Activated naive CD8-positive, alpha-beta T cell treated with anti-CD3 and anti-CD28 coated beads, Interleukin-2, amount 10 ng/mL, durations not matched to agents 7 days and 5 days (primary cell): ENCODE results near the gene GRM5. TPM values are rescaled to one million over a fixed set of nuclear protein-coding genes. Genes with fewer than 3 reads are reported as not detected.
"Not testable (repeated sequence)": the region's sequence is repeated elsewhere in the genome, so short reads cannot be mapped to it uniquely, and the experiment has no call there.

Experiments
- ATAC-seq: fragments of 150-1000 bp; cut with Tn5 transposase; one replicate; pipeline ENCODE4 v1.10.0; 2021; ENCODE audit warnings: low read depth, moderate library complexity
- POLR2A ChIA-PET: fragments of 350-600 bp; sonication (Branson Sonifier 250); formaldehyde crosslinking; loops from one replicate; lab custom pipeline; 2021; ENCODE audit warnings: antibody characterized with exemption; lab: Charles Lee
- DNase-seq: peaks from one replicate; pipeline ENCODE4 v3.0.0; 2021
- H3K27ac Mint-ChIP-seq: one replicate; pipeline ENCODE4 v1.8.0; 2022; ENCODE audit warnings: mild to moderate bottlenecking, mixed read lengths
- H3K27me3 Mint-ChIP-seq: one replicate; pipeline ENCODE4 v1.8.0; 2022; ENCODE audit warnings: mild to moderate bottlenecking, moderate library complexity, mixed read lengths
- H3K36me3 Mint-ChIP-seq: one replicate; pipeline ENCODE4 v1.8.0; 2021; ENCODE audit warnings: mild to moderate bottlenecking, mixed read lengths
- H3K4me1 Mint-ChIP-seq: one replicate; pipeline ENCODE4 v1.8.0; 2021; ENCODE audit warnings: mixed read lengths
- H3K4me3 Mint-ChIP-seq: one replicate; pipeline ENCODE4 v1.8.0; 2022; ENCODE audit warnings: mild to moderate bottlenecking, moderate library complexity, mixed read lengths
- H3K9me3 Mint-ChIP-seq: one replicate; pipeline ENCODE4 v1.8.0; 2021; ENCODE audit warnings: mixed read lengths
- total RNA-seq, 2 experiments: library from RNA; stranded (reverse); gene quantifications; one replicate each; pipeline ENCODE4 v1.2.3, GENCODE V29; 2021

Gene GRM5
- not detected for total RNA-seq

DNA sequence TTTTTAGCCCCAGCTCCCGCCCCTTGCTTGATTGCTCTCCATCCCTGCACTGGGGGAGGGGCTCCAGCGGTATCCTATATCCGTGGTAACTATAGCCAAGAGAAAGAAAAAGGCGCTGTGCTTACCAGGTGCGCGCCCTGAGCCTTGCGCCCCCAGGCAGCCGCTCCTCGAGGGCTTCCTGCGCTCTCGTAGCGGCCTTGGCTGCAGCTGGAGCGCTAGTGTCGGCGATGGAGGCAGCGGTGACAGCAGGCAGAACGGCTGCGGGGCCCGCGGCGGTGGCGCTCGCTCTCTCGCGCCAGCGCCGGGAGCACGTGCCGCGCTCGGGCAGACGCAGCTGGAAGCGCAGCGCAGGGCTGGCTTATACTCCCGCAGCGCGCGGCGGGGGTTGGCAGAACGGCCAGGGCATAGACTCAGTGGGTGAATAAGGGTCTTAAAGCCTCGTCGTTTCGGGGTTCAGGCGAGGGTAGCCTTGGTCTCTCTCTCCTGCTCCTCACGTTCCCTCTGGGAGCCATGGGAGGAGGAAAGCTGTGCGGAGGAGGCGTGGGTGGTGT, at the start of gene GRM5:
Gene GRM5, minus strand, starts transcription at position 332 of the 551 bp plus-strand sequence. CDS start 18,110 bp downstream, outside the sequence.
- ATAC-seq, POLR2A ChIA-PET, DNase-seq, H3K27ac Mint-ChIP-seq, H3K4me1 Mint-ChIP-seq, H3K4me3 Mint-ChIP-seq, H3K36me3 Mint-ChIP-seq, H3K9me3 Mint-ChIP-seq: not testable (repeated sequence)
- H3K27me3 Mint-ChIP-seq, result peaks cover 48% of the 10 kb centered on the region

DNA sequence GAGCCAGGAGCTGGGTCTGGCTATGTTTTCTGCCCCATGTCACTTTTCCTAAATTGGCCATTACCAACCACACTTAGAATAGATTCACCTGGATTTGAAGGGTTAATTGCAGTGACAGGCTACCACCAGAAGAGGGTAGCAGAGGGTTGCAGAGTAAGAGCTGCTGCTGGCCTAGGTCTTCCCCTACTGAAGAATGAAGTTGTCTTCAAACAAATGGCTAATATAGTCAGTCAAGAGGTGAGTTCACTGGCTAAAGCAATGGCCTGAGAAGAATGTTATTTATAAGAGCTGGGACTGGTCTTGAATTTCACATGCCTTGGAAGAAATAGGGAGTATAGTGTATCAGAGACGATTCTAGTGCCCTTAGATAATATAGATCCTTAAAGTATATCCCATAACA, 32.2 kb upstream of the GRM5 start:
- H3K4me3 Mint-ChIP-seq, H3K27ac Mint-ChIP-seq, H3K4me1 Mint-ChIP-seq, DNase-seq, H3K27me3 Mint-ChIP-seq, ATAC-seq, H3K36me3 Mint-ChIP-seq, H3K9me3 Mint-ChIP-seq, POLR2A ChIA-PET: not testable (repeated sequence)

DNA sequence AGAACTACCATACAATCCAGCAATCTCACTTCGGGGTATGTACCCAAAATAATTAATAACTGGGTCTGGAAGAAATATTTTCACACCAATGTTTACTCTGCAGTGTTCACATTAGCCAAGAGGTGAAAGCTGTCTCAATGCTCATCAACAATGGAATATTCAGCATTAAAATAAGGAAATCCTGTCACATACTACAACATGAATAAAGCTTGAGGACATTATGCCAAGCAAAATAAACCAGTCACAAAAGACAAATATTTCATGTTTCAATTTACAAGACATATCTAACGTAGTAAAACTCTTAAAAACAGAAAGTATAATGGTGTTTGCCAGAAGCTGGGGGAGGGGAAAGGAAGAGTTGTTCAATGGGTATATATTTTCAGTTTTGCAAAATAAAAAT, 28.0 kb upstream of the GRM5 start:
- ATAC-seq, H3K27ac Mint-ChIP-seq, H3K36me3 Mint-ChIP-seq, H3K9me3 Mint-ChIP-seq, DNase-seq, POLR2A ChIA-PET, H3K4me3 Mint-ChIP-seq, H3K4me1 Mint-ChIP-seq, H3K27me3 Mint-ChIP-seq: not testable (repeated sequence)

DNA sequence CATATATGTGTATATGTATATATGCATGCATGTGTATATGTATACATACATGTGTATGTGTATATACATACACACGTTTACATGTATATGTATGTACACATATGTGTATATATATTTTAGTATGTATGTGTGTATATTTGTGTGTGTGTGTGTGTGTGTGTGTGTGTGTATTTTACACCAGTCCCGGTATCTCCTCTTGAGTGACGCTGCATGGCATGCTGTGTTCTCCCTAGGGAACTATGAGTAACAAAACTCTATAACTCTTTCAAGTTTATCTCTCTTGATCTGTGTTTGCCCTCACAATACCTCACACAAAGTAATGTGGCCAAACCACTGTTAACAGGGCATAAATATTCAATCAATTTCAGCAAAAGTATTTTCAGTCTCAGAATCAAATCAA, 19.2 kb upstream of the GRM5 start:
- H3K36me3 Mint-ChIP-seq, H3K4me1 Mint-ChIP-seq, H3K27me3 Mint-ChIP-seq, H3K9me3 Mint-ChIP-seq, H3K4me3 Mint-ChIP-seq, ATAC-seq, POLR2A ChIA-PET, H3K27ac Mint-ChIP-seq, DNase-seq: not testable (repeated sequence)

DNA sequence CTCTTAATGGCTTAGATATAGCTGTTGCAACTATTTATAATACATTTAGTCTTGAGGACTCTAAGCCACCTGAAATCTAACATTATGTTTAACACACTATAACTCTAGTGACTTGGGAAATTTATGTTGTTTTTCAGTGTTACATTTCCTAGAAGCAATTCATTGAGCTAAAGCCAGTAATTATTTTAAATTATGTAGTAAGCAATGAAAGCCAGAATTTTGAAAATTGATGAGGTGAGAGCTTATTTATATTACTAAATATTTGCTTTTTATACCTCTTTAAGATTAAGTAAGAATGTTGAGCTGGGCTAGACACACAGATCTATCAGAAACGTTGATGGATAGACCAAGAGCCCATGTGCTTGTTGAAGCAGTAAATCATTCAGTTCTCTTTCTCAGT, 5.1 kb upstream of the GRM5 start:
- ATAC-seq, H3K4me3 Mint-ChIP-seq, POLR2A ChIA-PET, H3K27ac Mint-ChIP-seq, H3K36me3 Mint-ChIP-seq, H3K4me1 Mint-ChIP-seq, DNase-seq, H3K9me3 Mint-ChIP-seq: not testable (repeated sequence)
- H3K27me3 Mint-ChIP-seq, result peaks cover 11% of the 10 kb centered on the region

DNA sequence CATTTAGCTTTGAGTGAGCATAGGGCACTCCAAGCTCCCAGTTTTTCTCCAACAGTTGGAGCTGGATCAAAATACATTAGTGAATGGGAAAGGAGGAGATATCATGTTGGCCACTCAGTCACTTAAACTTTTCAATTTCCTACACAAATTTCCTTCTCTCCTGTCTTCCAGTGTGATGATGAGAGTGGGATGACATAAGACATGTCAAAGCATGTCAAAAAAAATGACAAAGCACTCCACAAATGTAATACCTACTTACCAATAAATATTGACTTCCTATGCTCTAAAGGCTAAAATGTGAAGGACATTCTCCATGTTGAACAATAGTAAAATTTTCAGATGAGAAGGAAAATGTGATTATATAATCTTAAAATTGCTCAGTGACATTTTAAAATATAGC, 1.5 kb upstream of the GRM5 start:
- DNase-seq (no peak), ATAC-seq (no peak)
- Mint-ChIP-seq H3K4me1 (no peaks in the 10 kb centered on the region), H3K4me3 (no peak overlapping the region), H3K27me3 (peaks cover 39% of the 10 kb centered on the region), H3K9me3 (no peaks in the 10 kb centered on the region), H3K36me3 (no peaks in the 10 kb centered on the region), H3K27ac (no peak overlapping the region)
- POLR2A ChIA-PET, result no interaction called here

DNA sequence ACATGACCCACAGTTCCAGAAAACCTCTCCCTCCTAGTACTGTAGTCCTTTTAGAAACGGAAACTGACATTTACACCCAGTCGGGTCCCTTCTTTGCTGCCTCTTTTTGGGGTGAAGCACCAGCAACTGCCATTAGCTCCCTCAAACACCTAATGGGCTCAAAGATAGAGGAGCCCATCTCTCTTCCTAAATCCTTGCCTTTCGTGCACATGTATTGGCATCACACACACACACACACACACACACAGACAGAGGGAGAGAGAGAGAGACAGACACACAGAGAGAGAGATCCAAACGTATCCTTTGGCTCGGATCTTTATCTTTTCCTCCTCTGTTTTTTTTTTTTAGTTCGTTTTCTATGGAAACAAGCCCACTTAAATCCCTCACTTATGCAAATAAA, 716 bp downstream of the GRM5 start:
- H3K4me3 Mint-ChIP-seq, result no peak overlapping the region
- H3K9me3 Mint-ChIP-seq, result no peaks in the 10 kb centered on the region
- no peak for DNase-seq
- no peaks in the 10 kb centered on the region for H3K4me1 Mint-ChIP-seq
- ATAC-seq, result no peak
- H3K27ac Mint-ChIP-seq, result no peak overlapping the region
- no peaks in the 10 kb centered on the region for H3K36me3 Mint-ChIP-seq
- POLR2A ChIA-PET, result no interaction called here
- H3K27me3 Mint-ChIP-seq, result peaks cover 48% of the 10 kb centered on the region

DNA sequence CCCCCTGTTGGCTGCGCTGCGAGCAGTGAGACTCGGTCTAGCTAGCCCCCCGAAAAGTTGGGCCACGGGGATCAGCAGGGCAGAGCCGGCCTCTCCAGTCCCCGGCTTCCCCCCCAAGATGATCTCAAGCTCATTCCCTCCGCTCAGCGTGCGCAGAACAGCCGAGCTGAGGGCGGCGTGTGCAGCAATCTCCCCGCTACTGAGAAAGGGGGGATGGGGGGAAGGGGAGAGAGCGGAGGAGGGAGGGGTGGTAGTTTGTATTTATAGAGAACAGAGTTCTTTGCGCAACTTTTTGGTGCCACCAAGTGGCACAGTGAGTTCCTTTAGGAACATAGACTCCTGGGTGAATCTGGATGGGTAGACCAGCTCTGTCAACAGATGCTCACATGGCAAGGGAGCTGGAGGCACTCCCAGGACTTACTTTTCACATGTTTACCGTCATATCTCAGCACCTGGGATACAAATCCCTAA, 2.3 kb downstream of the GRM5 start:
- H3K9me3 Mint-ChIP-seq, H3K36me3 Mint-ChIP-seq, H3K27ac Mint-ChIP-seq, POLR2A ChIA-PET, H3K4me1 Mint-ChIP-seq, DNase-seq, ATAC-seq, H3K4me3 Mint-ChIP-seq: not testable (repeated sequence)
- peaks cover 51% of the 10 kb centered on the region for H3K27me3 Mint-ChIP-seq

DNA sequence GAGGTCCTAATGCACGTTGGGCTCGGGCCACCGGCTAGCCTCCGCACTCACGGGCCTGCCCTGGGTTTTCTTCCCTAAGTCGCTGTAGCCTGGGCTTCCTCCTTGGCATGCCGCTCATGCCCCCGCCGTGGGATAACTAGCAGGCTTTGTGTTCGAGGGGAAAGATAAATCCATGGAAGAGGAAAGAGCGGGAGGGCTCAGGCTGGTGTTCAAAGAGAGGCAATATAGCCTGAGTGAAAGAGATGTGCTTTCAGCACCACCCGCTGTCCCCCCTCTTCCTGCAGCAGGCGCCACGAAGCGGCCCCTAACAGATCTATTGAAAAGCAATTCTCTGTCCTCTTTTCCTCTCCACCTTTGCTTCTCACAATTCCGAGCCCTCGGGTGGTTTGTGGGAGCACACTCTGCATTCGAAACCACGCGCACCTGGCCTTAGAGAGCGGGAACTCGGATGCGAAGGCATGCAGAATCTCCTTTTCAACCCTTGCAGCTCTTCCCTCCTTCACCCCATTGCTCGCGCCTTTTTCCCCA, 2.9 kb downstream of the GRM5 start:
- H3K27ac Mint-ChIP-seq, H3K4me1 Mint-ChIP-seq, POLR2A ChIA-PET, DNase-seq, H3K9me3 Mint-ChIP-seq, H3K4me3 Mint-ChIP-seq, ATAC-seq, H3K36me3 Mint-ChIP-seq: not testable (repeated sequence)
- peaks cover 53% of the 10 kb centered on the region for H3K27me3 Mint-ChIP-seq

DNA sequence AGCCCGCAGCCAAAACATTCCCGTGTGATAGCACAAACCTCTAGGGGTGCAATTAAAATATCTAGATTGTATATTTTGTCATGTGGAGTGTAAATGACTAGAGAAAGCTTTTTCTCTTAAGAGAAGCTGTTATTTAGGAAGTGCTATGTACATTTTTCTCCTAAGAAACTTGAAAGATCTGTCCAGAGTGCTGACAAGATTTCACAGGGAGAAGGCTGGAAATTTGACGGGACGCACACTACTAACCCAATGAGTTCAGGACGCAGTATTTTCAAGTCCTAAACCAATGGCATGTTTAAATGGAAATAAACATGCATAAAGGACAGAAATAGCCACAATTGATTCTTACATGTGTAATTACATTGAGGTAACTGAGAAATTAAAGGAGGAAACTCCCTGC, 3.9 kb downstream of the GRM5 start:
- H3K4me3 Mint-ChIP-seq, ATAC-seq, H3K36me3 Mint-ChIP-seq, H3K4me1 Mint-ChIP-seq, H3K9me3 Mint-ChIP-seq, POLR2A ChIA-PET, H3K27ac Mint-ChIP-seq, DNase-seq: not testable (repeated sequence)
- H3K27me3 Mint-ChIP-seq, result peaks cover 50% of the 10 kb centered on the region

DNA sequence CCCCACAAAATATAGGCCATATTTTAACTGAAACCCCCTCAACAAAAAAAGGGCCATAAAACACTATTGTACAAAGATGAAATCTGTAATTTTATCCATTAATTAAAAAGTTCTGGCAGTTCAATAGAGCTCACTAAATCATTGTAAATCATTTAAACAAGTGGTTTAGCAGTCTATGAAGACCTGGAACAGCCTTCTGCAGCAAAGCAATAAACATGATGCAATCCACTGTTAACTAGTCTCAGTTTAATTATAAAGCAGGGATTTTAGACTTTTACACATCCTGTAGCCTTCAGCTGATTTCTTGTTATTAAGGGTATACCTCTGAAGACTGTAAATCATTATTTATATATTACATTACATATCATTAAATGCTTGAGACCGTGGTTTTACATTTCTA, 8.4 kb downstream of the GRM5 start:
- H3K9me3 Mint-ChIP-seq, H3K4me3 Mint-ChIP-seq, H3K36me3 Mint-ChIP-seq, POLR2A ChIA-PET, H3K27ac Mint-ChIP-seq, H3K4me1 Mint-ChIP-seq, DNase-seq, ATAC-seq: not testable (repeated sequence)
- H3K27me3 Mint-ChIP-seq, result peaks cover 13% of the 10 kb centered on the region

DNA sequence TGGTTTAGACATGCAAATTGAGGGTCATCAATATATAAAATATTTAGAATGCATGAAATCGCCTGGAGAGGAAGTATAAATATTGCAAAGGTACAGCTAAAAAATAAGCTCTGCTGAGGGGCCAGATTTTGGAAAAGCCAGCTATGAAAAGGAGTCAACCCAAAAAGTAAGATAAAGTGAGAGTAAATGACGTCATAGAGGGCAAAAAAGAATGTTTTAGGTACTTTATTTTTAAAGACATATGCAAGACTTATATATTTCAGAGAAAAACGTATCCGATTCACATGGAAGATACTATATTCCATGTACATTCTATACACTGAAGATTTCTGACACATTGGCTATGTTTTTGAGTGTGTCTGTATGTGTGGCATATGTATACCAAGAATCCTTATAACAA, 13.6 kb downstream of the GRM5 start:
- Mint-ChIP-seq H3K36me3 (no peaks in the 10 kb centered on the region), H3K27ac (no peak overlapping the region), H3K27me3 (no peaks in the 10 kb centered on the region), H3K4me1 (no peaks in the 10 kb centered on the region), H3K4me3 (no peak overlapping the region), H3K9me3 (no peaks in the 10 kb centered on the region)
- POLR2A ChIA-PET, result no interaction called here
- DNase-seq (no peak), ATAC-seq (no peak)

DNA sequence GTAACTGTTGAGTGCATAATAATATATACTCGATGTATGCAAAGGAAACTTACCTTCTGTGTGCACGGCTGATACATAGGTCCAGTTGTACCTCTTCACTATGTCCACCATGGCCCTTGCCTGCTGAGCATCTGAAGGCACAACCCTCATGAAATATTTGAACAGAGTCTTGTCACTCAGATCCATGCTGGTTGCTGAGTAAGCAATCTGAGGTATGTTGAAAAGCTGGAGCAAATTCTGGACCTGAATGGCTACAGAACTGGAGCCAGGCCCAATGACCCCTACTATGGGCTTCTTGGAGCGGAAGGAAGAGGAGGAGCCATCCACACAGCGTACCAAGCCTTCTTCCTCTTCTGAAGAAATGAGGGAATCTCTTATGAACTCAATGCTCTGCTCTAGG, 18.6 kb downstream of the GRM5 start:
- ATAC-seq, H3K27me3 Mint-ChIP-seq, H3K36me3 Mint-ChIP-seq, POLR2A ChIA-PET, H3K27ac Mint-ChIP-seq, H3K9me3 Mint-ChIP-seq, DNase-seq, H3K4me3 Mint-ChIP-seq, H3K4me1 Mint-ChIP-seq: not testable (repeated sequence)

DNA sequence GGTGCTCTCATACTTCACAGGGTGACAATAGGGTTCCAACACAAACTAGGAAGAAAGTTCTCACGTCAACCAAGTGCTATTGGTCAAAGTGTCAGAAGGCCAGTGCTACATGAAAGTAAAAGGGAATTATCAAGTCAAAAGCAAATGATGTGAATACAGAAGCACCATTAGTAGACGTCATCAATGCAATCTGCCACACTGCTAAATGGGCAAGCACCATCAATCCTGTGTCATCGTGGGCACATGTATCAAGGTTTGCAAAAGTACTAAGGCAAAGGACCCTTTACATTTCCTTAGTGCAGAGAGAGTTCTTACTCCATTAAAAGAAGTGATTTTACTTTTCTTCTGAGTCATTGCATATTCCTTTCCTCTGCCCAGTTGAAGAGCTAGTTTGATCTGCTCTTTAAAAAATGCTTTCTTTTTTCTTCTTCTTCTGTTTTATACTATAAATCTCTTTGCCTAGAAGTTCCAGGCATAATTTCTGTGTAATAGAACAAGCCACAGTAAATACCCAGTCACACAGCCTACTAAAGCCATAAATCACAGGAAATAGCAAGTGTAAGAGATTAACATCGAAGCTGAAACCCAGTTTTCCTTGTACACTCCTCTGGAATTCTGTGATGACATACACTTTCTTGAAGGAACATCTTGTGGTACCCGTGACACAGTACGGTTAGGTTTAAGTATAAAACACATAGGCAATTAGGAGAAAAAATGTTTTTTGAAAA, 21.8 kb downstream of the GRM5 start:
- H3K4me3 Mint-ChIP-seq, H3K4me1 Mint-ChIP-seq, DNase-seq, H3K27ac Mint-ChIP-seq, POLR2A ChIA-PET, ATAC-seq, H3K27me3 Mint-ChIP-seq, H3K36me3 Mint-ChIP-seq, H3K9me3 Mint-ChIP-seq: not testable (repeated sequence)
